GM12874 (cell line): ENCODE measurements around the gene TRIM77.
"Not testable (repeated sequence)": the region's sequence is repeated elsewhere in the genome, so short reads cannot be mapped to it uniquely, and the experiment has no call there.

Experiments used
- TF ChIP-seq, protein P1 (sequence below): IDR thresholded peaks from 2 replicates; pipeline ENCODE4 v1.5.1; 2011; ENCODE audit warnings: low read depth, mild to moderate bottlenecking, control low read depth, low read length, moderate library complexity; ENCODE audit not compliant: insufficient read depth

Gene TRIM77, protein sequence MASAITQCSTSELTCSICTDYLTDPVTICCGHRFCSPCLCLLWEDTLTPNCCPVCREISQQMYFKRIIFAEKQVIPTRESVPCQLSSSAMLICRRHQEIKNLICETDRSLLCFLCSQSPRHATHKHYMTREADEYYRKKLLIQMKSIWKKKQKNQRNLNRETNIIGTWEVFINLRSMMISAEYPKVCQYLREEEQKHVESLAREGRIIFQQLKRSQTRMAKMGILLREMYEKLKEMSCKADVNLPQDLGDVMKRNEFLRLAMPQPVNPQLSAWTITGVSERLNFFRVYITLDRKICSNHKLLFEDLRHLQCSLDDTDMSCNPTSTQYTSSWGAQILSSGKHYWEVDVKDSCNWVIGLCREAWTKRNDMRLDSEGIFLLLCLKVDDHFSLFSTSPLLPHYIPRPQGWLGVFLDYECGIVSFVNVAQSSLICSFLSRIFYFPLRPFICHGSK

DNA sequence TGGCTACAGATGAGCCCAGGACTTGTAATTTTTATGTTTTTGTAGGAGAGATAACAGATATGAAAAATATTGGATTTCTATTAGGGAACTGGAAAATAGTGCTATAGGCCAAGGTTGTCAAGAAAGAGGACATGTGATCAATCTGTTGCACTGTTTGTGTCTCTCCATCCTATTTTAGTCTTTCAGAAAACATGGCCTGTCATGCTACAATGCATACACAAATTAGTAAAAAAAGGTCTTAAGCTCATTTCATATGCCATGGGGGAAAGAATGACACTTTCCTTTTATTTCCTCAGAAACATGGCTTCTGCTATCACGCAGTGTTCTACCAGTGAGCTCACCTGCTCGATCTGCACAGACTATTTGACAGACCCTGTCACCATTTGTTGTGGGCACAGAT, at the start of gene TRIM77:
Gene TRIM77 (plus strand): TSS at position 301 of the 400 bp plus-strand sequence. CDS start 0 bp downstream, at position 301.
- TF ChIP-seq, protein P1, sequence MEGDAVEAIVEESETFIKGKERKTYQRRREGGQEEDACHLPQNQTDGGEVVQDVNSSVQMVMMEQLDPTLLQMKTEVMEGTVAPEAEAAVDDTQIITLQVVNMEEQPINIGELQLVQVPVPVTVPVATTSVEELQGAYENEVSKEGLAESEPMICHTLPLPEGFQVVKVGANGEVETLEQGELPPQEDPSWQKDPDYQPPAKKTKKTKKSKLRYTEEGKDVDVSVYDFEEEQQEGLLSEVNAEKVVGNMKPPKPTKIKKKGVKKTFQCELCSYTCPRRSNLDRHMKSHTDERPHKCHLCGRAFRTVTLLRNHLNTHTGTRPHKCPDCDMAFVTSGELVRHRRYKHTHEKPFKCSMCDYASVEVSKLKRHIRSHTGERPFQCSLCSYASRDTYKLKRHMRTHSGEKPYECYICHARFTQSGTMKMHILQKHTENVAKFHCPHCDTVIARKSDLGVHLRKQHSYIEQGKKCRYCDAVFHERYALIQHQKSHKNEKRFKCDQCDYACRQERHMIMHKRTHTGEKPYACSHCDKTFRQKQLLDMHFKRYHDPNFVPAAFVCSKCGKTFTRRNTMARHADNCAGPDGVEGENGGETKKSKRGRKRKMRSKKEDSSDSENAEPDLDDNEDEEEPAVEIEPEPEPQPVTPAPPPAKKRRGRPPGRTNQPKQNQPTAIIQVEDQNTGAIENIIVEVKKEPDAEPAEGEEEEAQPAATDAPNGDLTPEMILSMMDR, result not testable (repeated sequence)

DNA sequence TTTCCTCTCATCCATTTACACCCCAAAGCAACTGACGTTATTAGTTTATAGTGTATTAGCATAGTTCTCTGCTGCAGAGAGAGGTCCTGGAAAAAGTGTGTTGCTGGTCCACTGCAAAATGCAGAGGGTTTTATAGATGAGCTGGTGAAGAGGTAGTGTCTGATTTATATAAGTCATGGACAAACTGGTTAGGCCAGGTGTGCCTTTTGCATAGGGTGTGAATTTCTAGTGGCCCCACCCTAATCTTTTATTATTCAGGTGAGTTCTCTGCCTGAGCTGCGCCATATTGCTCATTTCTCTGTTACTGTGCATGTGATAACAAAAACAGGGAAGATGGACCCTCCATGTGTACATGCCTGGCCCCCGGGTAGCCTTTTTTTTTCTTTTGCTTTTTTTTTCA, 43.1 kb upstream of the TRIM77 start:
- TF ChIP-seq, protein P1, result no peak

DNA sequence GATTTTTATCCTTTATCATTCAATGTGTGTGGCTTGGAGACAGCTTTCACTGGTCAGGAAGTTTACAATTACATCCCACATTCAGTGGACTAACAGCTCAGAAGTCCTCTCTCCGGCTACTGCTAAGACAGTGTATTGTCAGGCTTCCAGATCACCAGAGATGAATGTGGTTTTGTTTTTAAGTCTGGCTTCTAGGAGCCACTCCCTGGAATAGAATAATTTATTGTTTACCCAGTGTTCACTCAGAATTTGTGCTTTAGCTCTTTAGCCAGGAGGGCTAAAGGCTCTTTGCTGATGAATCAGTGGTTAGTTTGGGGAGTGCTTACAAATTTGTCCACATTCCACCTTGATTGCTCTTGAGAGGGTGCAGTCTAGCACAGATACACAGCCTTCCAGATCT, 26.5 kb downstream of the TRIM77 start:
- TF ChIP-seq, protein P1, result no peak

DNA sequence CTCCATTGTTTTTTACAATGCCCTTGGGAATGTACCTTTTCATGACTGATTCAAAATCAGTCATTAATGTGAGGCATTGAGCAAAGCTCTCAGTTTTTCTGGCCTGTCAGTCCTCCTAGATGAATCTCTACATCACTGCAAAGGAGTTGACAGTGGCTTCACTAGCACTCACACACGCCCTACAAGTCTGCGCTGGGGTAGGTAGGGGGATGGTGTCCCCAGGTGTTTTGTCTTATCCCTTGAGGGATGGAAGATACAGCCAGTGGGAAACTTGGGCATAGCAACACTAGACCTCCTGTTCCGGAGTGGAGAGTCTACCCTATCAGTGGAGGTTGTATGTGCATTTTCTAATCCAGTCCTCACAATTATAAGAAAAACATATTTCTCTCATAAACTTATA, 27.0 kb downstream of the TRIM77 start:
- TF ChIP-seq, protein P1, result no peak
